Neural cell (in vitro differentiated cells): Measurements from ENCODE around the gene MYO9A.

Experiments used
- CTCF ChIP-seq: fragments of 450-650 bp; IDR thresholded peaks from 2 replicates; pipeline ENCODE4 v1.5.1; 2014; ENCODE audit warnings: antibody characterized with exemption, mild to moderate bottlenecking, moderate library complexity; ENCODE audit not compliant: poor library complexity, severe bottlenecking
- MXI1 ChIP-seq: fragments of 450-650 bp; conservative IDR thresholded peaks from 2 replicates; pipeline ENCODE4 v1.6.1; 2014; ENCODE audit warnings: antibody characterized with exemption, mild to moderate bottlenecking; ENCODE audit not compliant: poor library complexity, severe bottlenecking
- POLR2AphosphoS5 ChIP-seq: IDR thresholded peaks from 2 replicates; pipeline ENCODE4 v1.6.1; 2012
- RAD21 ChIP-seq: fragments of 450-650 bp; conservative IDR thresholded peaks from 2 replicates; pipeline ENCODE4 v1.6.1; 2014; ENCODE audit warnings: antibody characterized with exemption, mild to moderate bottlenecking, moderate library complexity
- REST ChIP-seq: IDR thresholded peaks from 2 replicates; pipeline ENCODE4 v1.6.1; 2012; ENCODE audit warnings: borderline replicate concordance
- TAF1 ChIP-seq: IDR thresholded peaks from 2 replicates; pipeline ENCODE4 v1.6.1; 2012; ENCODE audit warnings: low read depth

DNA sequence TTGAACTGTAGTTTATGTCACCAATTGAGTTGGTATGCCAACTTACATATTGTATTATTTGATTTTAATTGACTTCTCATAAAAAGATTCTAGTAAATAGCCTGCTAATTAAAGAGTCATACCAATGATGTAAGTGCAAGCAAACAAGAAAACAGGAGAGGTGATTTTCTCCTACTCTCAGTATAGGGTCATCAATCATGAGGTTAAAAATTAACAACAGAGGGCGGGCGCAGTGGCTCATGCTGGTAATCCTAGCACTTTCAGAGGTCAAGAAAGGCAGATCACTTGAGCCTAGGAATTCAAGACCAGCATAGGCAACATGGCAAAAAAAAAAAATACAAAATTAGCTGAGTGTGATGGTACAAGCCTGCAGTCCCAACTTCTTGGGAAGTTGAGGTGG, 108.7 kb downstream of the MYO9A start:
- TF ChIP-seq POLR2AphosphoS5, result no peak
- TF ChIP-seq CTCF, result no peak
- TF ChIP-seq REST, result no peak
- TF ChIP-seq TAF1, result no peak
- TF ChIP-seq MXI1, result no peak
- TF ChIP-seq RAD21, result no peak
